GM12865 (cell line): ENCODE measurements around the gene CATSPERD.

ENCODE experiments used
- DNase-seq: peaks from one replicate; pipeline ENCODE4 v3.0.0; 2010; ENCODE audit warnings: low read depth
- H3K4me3 ChIP-seq: 2 replicates; pipeline ENCODE4 v1.5.1; 2011; ENCODE audit warnings: mild to moderate bottlenecking, low read depth, low read length, control low read depth
- TF ChIP-seq, protein P1 (sequence below): IDR thresholded peaks from 2 replicates; pipeline ENCODE4 v1.5.1; 2011; ENCODE audit warnings: low read length, control low read depth, low read depth, inconsistent platforms; ENCODE audit not compliant: insufficient read depth; ENCODE audit errors: missing control alignments

Gene CATSPERD

GRCh38 chr19:5680084-5680436, 40.4 kb upstream of the CATSPERD start:
- DNase-seq = no peak
- H3K4me3 ChIP-seq = peak overlapping the region; percentile 75
- TF ChIP-seq, protein P1, sequence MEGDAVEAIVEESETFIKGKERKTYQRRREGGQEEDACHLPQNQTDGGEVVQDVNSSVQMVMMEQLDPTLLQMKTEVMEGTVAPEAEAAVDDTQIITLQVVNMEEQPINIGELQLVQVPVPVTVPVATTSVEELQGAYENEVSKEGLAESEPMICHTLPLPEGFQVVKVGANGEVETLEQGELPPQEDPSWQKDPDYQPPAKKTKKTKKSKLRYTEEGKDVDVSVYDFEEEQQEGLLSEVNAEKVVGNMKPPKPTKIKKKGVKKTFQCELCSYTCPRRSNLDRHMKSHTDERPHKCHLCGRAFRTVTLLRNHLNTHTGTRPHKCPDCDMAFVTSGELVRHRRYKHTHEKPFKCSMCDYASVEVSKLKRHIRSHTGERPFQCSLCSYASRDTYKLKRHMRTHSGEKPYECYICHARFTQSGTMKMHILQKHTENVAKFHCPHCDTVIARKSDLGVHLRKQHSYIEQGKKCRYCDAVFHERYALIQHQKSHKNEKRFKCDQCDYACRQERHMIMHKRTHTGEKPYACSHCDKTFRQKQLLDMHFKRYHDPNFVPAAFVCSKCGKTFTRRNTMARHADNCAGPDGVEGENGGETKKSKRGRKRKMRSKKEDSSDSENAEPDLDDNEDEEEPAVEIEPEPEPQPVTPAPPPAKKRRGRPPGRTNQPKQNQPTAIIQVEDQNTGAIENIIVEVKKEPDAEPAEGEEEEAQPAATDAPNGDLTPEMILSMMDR = no peak

- DNase-seq = peak; percentile 100
- TF ChIP-seq, protein P1 = no peak
- peak within 1 kb of the TSS; percentile 75 for H3K4me3 ChIP-seq
Observed at GRCh38 chr19:5680437-5681368, 39.7 kb upstream of the CATSPERD start, which contains the start of the genes HSD11B1L and MICOS13. Gene HSD11B1L (plus strand): TSS chr19:5681027. CDS start chr19:5684833, 3,806 bp downstream. Gene MICOS13 (minus strand): TSS chr19:5680516. CDS start chr19:5680486, 30 bp downstream.

GRCh38 chr19:5681391-5682106, 38.9 kb upstream of the CATSPERD start:
- H3K4me3 ChIP-seq = peak overlapping the region; percentile 75; the same call in 1 of the 2 replicates
- DNase-seq = no peak
- TF ChIP-seq, protein P1 = no peak

- H3K4me3 ChIP-seq = no peak overlapping the region
- TF ChIP-seq, protein P1 = no peak
- no peak for DNase-seq
Observed at GRCh38 chr19:5682107-5682482, 38.3 kb upstream of the CATSPERD start.

DNA sequence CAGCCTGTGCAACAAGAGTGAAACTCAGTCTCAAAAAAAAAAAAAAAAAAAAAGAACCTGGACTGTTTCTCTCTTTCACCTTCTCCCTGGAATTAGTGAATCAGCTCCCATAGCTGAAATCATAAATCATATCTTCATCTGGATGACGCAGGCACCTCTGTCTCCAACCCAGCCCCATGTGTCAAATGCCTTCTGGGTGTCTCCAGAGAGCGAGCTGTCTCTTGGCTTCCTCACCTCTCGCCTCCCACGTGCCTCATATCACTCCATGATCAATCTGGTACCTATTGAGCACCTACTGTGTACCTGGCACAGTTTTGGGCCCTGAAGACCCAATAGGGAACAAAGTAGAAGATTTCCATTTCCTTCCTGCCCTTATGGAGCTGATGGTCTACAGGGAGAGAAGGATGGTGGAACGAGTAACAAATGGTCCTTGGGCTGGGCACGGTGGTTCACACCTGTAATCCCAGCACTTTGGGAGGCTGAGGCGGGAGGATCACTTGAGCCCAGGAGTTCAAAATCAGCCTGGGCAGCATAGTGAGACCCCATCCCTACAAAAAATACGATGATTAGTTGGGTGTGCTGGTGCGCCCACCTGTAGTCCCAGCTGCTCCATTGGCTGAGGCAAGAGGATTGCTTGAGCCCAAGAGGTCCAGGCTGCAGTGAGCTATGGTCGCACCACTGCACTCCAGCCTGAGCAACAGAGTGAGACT, 37.1 kb upstream of the CATSPERD start:
- H3K4me3 ChIP-seq = no peak overlapping the region
- DNase-seq = no peak
- TF ChIP-seq, protein P1 = no peak

DNA sequence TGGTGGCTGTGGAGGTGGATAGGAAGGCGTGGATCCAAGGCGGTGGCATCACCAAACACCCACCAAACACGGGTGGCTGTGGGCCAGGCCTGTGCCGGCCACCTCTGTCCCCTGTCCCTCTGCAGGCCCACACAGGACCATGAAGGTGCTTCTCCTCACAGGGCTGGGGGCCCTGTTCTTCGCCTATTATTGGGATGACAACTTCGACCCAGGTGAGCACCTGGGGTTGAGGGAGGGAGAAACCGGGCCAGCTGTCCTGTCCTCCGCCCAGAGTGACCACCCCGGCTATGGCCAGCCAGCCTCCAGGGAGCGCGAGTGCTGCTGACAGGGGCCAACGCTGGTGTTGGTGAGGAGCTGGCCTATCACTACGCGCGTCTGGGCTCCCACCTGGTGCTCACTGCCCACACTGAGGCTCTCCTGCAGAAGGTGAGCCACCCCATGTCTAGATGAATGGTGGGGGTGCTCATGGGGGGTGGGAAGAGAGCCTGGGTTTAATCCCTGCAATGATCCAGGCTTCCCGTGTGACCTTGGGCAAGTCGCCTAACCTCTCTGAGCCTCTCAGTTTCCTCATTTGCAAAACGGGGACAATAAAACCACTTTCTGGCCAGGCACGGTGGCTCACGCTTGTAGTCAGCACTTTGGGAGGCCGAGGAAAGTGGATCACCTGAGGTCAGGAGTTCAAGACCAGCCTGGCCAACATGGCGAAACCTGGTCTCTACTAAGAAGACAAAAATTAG, 35.6 kb upstream of the CATSPERD start:
- H3K4me3 ChIP-seq = no peak overlapping the region
- TF ChIP-seq, protein P1 = no peak
- no peak for DNase-seq
